ENCODE measurements around the gene PCDHGA1.

The PCDHGA1 gene

GRCh38 chr5:141511771-141512325 lies 181.5 kb downstream of the PCDHGA1 start:
- no peak for DNase-seq

DNA sequence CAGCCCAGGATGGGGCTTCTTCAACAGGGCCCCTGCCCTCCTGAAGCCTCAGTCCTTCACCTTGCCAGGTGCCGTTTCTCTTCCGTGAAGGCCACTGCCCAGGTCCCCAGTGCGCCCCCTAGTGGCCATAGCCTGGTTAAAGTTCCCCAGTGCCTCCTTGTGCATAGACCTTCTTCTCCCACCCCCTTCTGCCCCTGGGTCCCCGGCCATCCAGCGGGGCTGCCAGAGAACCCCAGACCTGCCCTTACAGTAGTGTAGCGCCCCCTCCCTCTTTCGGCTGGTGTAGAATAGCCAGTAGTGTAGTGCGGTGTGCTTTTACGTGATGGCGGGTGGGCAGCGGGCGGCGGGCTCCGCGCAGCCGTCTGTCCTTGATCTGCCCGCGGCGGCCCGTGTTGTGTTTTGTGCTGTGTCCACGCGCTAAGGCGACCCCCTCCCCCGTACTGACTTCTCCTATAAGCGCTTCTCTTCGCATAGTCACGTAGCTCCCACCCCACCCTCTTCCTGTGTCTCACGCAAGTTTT lies 182.1 kb downstream of the PCDHGA1 start:
- DNase-seq: peak in 49 of 58 donors; percentile 28 to 89 (median 53)

- DNase-seq: peak in 43 of 58 donors; percentile 24 to 85 (median 60)
These were observed 182.8 kb downstream of the PCDHGA1 start for GRCh38 chr5:141512911-141513626.

DNA sequence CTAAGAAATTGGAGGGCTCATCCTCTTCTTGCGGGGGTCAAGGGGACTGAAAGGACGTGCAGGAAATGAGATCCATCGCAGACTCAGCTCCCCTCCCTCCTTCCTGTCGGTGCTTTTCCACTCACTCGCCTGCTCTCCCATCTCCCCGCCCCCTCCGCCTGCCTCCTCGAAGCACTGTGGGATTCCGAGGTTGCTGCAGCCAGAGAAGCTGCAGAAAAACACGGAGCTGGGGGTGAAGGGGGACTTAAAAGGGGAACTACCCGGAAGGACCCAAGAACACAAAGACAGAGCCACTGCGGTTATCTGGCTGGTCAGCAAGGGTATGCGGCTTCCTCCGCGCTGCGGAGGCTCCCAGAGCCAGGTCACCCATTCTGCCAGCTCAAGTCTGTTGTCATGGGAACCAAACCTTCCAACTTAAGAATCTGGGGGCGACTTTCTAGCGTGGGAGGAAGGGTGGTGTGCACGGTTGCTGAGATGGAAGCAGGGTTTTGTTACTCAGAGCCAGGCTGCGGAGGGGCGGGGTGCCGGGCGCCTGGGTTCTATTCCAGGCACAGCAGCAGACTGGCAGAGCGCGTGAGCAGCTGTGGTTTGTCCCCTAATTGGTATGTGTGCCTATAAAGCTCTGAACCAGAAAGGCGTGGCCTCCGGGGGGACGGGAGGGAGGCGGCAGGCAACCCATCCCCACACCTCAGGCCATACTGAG lies 183.5 kb downstream of the PCDHGA1 start:
- DNase-seq: peak in 55 of 58 donors; percentile 54 to 98 (median 87)

GRCh38 chr5:141514330-141515133 lies 184.2 kb downstream of the PCDHGA1 start:
- DNase-seq: no peak

GRCh38 chr5:141515141-141515540 lies 184.8 kb downstream of the PCDHGA1 start:
- DNase-seq: peak in 5 of 58 donors; percentile 14 to 51 (median 21)

DNA sequence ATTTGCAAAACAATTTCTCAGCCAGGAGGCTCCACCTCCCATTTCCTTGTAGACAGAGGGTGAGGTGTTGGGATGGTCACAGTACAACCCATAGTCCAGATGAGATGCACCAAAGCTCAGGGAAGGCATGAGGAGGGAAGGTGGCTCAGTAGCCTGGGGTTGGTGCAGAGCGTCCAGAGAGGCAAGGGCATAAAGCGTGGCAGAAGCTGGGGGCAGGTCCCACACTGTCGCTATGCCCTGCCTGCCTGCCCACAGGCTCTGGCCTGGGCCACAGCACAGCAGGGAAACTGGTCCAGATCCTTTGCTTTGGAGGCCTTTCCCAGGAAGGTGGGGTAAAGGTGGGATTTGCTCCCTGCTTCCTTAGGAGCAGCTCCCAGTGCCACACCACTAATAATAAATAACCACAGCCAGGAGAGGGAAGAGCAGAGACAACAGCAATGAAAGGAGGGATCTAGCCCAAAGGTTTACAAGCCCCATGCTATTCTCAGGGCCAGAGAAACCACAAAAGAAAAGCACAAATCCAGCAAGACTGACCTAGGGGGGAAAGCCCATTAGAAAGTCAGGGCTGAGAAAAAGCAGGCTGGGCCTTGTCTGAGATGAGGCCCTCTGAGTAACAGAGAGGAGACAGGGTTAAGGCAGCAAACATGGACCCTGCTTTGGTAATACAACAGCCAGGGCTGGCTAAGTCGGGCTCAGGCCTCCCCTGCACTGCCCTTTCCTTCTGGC lies 185.8 kb downstream of the PCDHGA1 start:
- DNase-seq: no peak

GRCh38 chr5:141516672-141517025 lies 186.3 kb downstream of the PCDHGA1 start:
- DNase-seq: no peak

- no peak for DNase-seq
These were observed 187.0 kb downstream of the PCDHGA1 start for GRCh38 chr5:141517312-141517711.

- DNase-seq: no peak
These were observed 187.7 kb downstream of the PCDHGA1 start for GRCh38 chr5:141517880-141518617.

DNA sequence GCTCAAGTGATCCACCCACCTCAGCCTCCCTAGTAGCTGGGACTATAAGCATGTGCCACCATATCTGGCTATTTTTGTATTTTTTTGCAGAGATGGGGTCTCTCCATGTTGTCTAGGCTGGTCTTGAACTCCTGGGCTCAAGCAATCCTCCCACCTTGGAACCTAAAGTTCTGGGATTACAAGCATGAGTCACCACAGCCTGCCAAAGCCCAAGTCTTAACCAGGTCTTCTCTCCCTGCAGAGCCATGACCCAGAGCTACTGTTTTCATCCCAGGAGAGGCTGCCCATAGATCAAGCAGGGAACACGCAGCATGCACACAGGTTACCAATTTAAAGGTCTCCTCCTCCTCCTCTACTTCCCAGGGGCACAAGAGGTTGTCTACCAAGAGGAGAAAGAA lies 188.3 kb downstream of the PCDHGA1 start:
- no peak for DNase-seq

DNA sequence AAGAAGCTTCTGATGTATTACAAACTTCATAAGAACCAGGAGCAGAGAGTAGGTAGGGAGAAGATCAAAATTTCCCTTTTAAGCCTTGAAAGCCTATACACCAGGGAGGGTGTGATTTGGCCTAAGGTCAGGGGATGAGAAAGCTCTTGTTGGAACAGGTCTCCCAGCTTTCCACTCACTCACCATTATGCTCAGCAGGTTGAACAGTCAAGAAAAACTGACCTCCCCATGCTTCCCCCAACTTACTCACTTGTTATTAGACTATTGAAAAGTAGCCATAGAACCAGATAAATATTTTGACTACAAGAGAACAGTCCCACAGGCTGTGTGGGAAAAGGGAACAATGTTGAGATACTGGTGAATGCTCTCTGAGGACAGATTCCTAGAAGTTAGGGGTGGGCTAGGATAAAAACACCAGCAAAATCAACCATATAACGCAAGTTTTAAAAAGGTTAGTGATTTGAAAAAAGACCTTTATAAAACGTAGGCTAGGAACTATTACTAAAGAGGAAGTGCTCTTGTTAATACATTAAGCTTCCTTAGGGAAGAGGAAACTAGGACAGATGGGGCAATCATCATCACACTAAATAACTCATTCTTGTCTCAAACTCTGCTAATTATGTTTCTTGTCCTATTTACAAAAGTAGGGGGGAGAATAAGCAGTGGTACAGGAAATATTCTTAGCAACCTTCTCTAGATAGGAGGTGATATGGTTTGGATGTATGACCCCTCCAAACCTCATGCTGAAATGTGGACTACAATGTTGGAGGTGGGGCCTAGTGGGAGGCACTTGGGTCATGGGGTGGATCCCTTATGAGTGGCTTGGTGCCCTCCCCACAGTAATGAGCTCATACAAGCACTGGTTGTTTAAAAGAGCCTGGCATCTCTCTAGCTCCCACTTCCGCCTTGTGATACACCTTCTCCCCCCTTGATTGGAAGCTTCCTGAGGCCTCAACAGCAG lies 189.6 kb downstream of the PCDHGA1 start:
- no peak for DNase-seq

- DNase-seq: peak in 26 of 58 donors; percentile 16 to 88 (median 44)
These were observed 191.0 kb downstream of the PCDHGA1 start for GRCh38 chr5:141521244-141521781.

DNA sequence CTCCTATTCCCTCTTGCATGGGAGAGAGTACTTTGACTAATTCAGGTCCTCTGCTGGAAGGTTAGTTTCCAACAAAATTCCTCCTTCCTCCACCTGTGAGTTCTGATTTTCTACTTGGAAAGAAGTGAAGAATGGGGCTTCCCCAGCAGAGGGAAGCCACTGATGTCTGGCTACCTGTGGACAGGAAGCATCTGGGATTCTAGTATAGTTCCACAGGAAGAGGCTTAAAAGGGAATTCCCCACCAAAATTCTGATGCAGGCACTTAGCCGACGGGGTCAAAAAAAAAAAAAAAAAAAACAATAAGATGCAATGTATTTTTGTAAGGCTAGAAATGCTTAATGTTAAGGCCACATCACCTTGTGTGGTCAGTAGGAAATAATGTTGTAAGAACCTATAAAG lies 192.0 kb downstream of the PCDHGA1 start:
- no peak for DNase-seq

DNA sequence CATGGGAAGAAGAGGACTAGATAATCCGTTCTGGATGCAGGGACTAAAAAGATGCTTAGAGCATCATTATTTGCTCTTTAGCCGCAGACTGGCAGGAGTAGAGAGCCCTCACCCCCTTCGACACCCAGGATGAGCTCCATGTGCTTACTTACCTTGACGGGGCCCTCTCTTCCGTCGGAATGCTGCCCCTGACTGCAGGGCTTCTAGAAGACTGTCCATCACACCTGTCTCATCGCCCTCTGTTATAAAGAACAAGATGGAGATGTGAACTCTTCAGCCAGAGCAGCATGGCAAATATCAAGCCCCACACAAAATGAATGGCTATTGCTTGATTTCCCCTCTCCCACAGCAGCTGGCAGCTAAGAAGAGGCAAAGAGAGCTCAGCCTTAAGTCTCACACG lies 193.7 kb downstream of the PCDHGA1 start:
- no peak for DNase-seq

GRCh38 chr5:141524604-141525597 lies 194.6 kb downstream of the PCDHGA1 start:
- DNase-seq: peak in 56 of 58 donors; percentile 45 to 92 (median 77)

DNA sequence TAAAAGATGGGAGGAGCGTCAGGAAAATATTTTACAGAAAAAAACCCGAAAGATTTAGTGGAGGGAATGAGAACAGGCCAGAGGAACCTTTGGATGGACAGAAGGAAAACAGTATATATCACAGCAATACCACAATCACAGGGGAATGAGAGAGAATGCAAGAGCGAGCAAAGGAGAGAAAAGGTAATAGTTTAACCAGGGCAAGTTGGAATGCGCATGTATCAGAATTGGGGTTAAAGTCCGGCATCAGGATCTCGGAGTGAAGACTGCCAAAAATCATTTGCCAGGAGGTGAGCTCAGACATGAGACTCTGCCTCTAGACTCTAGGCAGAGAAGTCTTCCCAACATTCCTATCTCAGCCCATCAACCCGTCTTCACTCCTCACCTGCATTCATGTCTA lies 195.3 kb downstream of the PCDHGA1 start:
- no peak for DNase-seq
